T-helper 2 cell treated with Interferon-gamma antibody and Interleukin-4, amounts not matched to agents 100 ng/mL and 5 ng/mL, for 36 hours (primary cell): Measurements from ENCODE around the gene TENT4A. TPM values are rescaled to one million over a fixed set of nuclear protein-coding genes. Genes with fewer than 3 reads are reported as not detected.

Experiments
- intact Hi-C: fragments of 100-400 bp; cut with micrococcal nuclease; formaldehyde crosslinking; loops from one replicate; pipeline ENCODE4 v1.15.1; 2023
- total RNA-seq: library from RNA; stranded (reverse); gene quantifications from 2 replicates; pipeline ENCODE4 v1.2.3, GENCODE V29; 2022

Gene TENT4A
- total RNA-seq, 1 donor from 2014 or later, result 35.4 TPM

- intact Hi-C loops, result loop anchor here (10.0 kb wide), 1 partner anchor 222 kb away; no protein-coding TSS in a partner anchor
These were observed 3.5 kb downstream of the TENT4A start for GRCh38 chr5:6716629-6717149.

DNA sequence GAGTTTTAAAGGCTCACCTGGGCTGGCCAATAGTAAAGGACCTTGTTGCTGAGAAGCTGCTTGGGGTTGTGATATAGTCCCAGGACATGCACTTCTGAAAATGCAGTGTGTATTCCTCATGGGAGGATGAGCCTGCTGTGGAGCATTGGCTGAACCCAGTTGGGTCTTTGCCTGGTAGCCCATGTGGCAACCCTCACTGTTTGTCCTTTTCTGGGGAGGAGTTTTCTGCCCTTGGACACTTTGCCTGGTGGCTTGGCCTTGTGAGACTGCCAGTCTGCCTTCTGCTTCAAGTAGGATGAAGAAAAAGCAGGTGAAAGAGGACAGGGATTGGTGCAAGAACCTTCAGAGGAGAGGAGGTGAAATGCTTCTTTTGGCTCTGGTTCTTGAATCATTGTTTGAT lies 4.0 kb downstream of the TENT4A start:
- intact Hi-C loops, result loop anchor here (10.0 kb wide), 1 partner anchor 222 kb away; no protein-coding TSS in a partner anchor

DNA sequence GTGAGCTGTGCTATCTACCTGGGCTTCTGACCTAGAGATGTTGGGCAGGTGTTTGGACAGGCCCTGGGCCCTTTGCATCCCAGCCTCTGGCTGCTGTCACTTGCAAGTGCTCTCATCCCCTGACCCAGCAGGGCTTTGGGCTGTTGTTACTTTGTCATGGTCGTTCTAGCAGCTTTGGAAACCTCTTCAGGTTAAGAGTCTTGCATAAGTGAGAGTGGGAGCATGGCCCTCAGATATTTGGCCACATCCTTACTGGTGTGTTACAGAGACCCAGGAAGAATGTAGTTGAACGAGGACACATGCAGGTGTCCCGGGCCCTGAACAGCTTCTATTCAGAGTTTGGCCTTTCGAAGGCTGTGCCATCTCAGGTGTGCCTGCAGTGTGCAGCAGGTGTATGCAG lies 4.5 kb downstream of the TENT4A start:
- intact Hi-C loops, result loop anchor here (10.0 kb wide), 1 partner anchor 223 kb away; no protein-coding TSS in a partner anchor

- intact Hi-C loops, result loop anchor here (10.0 kb wide), 1 partner anchor 223 kb away; no protein-coding TSS in a partner anchor
These were observed 5.0 kb downstream of the TENT4A start for GRCh38 chr5:6718161-6718681.

GRCh38 chr5:6718718-6719117 lies 5.5 kb downstream of the TENT4A start:
- intact Hi-C loops, result loop anchor here (10.0 kb wide), 1 partner anchor 224 kb away; no protein-coding TSS in a partner anchor

DNA sequence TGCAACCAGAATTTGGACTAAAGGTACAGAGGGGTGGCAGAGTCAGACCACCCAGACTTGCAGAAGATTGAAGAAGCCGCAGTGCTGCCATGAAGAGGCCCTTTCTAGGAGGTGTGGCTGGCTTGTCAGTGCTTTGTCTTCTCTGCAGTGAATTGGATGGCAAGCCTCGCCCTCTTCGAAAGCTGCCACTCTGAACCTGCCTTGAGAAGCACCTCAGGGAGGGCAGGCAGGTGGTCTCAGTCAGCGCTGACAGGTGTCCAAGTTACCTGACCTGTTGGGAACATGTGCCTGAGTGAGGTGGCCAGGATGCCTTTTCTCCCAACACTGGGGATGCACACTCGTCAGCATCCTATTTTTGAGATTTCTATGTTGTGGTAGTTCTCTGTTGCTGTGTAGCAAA lies 6.2 kb downstream of the TENT4A start:
- intact Hi-C loops, result loop anchor here (10.0 kb wide), 1 partner anchor 225 kb away; no protein-coding TSS in a partner anchor

DNA sequence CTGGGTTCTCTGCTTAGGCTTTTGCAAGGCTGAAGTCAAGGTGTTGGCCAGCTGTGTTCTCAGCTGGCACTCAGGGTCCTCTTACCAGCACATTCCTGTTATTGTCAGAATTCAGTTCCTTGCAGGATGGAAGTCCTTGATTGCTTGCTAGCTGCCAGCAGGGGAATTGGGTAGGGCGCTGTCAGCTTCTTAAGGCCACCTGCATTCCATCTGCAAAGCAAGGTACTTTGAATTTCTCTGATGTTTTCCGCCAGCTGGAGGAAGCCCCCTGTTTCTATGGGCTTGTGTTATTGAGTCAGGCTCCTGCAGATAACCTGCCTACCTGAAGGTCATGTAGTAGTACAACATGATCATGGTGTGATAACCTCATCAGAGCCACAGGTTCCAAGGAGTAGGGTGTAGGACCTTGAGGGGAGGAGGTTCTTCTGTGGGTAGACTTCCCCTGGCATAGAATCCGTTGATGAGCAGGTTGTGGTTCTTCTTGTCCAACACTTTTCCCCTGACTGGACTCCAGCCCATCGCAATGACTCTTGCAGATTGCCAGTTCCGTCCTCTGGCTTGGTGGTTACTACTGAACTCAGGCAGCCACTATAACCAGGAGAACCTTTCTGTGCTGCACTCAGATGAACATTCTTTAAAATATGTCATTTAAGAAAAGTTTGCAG lies 6.8 kb downstream of the TENT4A start:
- intact Hi-C loops, result loop anchor here (10.0 kb wide), 1 partner anchor 225 kb away; no protein-coding TSS in a partner anchor

DNA sequence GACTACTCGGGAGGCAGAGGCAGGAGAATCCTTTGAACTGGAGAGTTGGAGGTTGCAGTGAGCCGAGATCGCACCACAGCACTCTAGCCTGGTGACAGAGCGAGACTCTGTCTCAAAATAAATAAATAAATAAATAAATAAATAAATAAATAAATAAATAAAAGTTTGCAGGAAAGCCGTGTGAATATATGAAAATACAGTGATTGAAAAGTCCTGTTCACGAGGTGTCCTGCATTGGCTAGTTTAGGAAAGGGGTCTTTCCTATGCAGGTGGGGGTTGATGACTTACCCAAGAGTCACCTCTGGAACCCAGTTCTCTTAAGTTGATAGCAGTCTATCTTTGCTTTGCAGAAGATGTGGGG lies 7.3 kb downstream of the TENT4A start:
- intact Hi-C loops, result no loop called here

GRCh38 chr5:6721442-6721841 lies 8.2 kb downstream of the TENT4A start:
- intact Hi-C loops, result no loop called here

DNA sequence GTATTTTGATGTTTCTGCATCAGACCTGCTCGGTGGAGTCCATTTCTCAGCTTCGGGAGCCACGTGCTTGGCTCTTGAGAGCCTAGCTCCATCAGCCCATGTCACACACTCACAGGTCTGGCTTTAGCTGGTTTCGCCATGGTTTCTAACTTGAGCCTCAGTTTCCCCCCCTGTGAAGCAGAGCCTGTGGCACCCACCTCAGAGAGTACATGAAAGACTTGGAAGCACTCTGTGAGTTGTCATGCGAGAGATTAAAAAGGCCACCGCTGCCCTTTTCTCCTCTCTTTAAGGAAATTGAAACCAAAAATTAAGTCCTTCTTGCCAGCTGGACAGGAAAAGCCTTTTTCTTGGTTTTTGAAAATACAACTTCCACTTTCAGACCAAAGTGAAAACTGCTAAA lies 8.8 kb downstream of the TENT4A start:
- intact Hi-C loops, result no loop called here

DNA sequence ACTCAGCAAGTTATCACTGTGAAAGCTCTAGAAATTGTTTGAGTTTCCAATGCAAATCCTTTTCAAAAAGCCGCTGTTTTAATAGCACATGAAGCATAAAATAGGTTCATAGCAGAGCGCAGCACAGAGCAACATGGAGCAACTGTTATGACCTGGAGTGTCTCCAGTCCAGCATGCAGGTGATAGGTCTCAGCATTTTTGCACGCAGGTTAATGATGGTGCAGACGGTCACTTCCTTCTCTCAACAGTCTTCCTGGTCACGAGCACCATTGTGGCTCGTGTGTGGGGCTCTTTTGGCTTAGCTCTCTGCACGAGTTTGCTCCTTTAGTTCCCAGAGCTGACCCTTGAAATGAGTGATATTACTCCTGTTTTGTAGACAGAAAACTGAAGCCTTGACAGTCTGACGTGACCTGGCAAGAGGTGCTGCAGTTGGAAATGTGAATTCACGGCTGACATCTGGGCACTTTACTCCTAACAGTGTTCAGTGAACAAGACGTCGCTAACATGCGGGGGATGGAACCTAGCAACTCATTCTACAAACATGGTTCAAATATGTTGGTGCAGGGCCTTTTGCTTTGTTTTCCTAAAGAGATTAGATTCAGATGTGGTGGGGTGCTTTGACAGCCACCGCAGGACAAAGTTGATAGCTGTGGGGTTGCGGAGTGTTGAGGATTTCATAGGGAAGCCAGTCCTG lies 10.0 kb downstream of the TENT4A start:
- intact Hi-C loops, result no loop called here

DNA sequence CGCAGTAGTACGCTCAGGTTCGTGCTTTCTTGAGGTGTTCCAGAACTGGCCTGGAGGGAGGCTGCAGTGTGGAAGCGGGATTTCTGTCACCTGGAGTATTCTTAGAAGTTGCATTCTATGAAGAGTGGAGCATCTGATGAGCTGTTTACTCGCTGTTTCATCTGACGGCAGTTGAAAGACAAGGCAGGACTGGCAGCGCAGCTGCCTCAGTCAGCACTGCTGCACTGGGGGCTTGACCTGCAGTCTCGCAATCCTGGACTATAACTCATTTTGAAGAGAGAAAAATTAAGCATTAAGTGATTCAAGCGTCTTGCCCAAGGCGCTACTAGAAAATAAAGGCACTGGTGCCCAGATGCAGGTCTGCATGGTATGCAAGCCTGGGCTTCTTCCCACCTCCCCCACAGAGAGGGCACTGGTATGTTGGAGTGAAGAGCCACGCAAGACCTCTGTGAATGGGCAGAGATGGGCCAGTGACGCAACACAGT lies 10.6 kb downstream of the TENT4A start:
- intact Hi-C loops, result no loop called here

DNA sequence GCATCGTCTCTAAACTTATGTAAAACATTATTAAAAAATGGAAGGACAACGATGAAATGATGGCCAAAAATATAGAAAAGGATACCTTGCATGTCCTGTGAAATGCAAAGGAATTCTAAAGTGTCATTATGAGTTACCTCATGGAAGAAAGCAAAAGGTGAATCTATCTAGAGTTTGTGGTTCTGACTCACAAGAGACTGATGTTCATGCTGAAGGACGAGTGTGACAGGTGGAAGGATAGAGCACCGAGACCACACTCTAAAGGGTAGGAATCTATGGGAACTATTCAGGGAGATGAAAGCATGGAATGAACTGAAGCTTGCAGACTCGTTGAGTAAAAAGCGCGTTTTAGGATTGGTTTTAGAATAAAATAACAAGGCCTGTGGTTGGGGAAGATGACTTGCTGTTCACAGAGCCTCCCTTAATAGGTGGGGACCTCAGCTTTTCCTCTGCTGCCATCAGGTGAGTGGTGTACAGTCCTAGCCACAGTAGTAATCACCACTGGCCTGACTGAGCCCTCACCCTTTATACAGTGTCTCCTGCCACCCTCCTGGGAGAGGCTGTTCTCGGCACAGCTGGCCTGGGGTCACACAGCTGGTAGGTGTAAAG lies 11.2 kb downstream of the TENT4A start:
- intact Hi-C loops, result no loop called here

GRCh38 chr5:6725421-6725820 lies 12.2 kb downstream of the TENT4A start:
- intact Hi-C loops, result no loop called here

DNA sequence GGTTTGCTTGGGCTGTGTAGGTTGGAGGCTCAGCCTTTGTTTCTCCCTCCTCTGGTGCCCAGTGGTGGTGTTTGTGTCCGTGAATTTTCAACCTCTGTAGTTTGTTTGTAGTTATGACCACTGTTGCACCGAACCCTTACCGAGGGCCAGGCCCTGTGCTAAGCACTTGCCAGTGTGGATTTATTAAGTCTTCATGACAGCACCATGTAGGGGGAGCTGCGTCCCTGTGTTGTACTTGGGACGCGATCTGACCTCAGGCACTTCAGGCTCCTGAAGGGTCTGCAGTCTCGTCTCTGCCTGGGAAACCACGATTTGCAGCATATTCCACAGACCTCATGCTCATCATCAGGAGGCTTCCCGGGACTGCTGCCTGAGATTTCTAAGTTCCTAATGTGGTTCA lies 12.8 kb downstream of the TENT4A start:
- intact Hi-C loops, result no loop called here

DNA sequence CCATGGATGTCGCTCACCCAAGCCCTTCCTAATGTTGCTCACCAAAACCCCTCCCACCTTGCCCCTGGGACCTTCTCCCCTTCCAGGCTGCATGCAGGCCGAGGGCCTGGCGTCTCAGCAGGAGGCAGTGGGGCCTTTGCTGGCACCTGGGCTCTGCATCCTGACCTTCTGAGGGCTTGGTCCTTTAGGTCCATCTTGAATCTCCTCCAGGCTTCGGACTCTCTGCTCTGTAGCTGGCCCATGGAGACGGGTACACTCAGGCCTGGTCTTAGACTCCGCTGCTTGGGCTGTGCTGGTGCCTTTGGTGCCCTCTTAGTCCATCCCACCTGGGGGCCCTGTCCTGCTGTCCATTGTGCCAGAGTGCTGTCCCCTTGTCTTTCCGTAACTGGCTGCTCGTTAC lies 14.0 kb downstream of the TENT4A start:
- intact Hi-C loops, result no loop called here

DNA sequence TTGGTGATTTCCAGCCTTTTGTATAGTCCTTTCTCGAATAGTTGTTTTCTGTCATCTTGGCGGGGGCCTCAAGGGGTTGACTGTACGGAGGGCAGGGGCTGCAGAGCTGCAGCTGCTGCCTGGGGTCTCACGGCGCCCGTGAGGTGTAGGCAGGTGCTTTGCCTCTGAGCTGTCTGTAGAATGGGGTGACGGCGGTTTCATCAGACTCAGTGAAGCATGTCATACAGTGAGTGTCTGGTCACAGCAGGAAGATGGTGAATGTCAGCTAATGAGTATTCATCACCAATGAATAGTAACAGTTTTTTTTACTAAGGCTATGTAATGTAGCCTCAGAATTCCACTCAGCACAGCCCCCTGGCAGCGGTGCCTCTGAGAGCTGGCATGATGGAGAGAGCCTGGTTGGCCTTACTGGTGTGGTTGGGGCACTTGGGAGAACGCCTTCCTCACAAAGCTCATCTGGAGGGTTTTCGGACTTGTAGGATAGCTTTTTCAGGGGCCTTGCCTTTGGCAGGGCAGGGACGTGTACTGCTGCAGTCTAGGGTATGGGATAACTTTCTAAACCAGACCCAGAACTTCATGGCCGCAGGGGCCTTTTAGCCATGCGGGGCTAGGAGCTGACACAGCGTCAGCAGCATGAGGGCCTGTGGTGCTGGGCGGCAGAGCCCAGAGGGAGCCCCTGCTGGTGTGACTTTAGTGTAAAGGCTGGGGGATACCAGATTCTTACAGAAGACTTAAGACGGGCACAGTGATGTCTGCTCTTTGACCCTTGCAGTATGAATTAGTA lies 15.0 kb downstream of the TENT4A start:
- intact Hi-C loops, result loop anchor here (2.0 kb wide), 2 partner anchors 15 to 17 kb away; partner anchors contain the start of gene TENT4A

DNA sequence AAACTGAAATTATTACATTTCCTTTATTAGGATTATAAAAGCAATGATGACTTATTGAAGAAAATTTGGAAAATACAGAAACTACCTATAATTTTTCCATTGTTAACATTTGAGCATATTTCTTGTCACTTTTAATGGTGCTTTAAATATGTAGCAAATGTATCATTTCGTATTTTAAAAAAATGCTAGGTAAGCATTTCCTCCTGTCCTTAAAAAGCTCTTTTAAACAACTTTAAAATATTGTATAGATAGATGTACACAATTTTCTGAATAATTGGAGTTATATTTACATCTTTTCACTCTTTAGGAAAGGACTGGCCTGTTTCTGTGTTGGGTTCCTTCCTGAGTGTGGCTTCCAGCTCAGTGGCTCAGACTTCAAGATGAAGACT lies 15.6 kb downstream of the TENT4A start:
- intact Hi-C loops, result loop anchor here (2.0 kb wide), 2 partner anchors 16 kb away; partner anchors contain the start of gene TENT4A

DNA sequence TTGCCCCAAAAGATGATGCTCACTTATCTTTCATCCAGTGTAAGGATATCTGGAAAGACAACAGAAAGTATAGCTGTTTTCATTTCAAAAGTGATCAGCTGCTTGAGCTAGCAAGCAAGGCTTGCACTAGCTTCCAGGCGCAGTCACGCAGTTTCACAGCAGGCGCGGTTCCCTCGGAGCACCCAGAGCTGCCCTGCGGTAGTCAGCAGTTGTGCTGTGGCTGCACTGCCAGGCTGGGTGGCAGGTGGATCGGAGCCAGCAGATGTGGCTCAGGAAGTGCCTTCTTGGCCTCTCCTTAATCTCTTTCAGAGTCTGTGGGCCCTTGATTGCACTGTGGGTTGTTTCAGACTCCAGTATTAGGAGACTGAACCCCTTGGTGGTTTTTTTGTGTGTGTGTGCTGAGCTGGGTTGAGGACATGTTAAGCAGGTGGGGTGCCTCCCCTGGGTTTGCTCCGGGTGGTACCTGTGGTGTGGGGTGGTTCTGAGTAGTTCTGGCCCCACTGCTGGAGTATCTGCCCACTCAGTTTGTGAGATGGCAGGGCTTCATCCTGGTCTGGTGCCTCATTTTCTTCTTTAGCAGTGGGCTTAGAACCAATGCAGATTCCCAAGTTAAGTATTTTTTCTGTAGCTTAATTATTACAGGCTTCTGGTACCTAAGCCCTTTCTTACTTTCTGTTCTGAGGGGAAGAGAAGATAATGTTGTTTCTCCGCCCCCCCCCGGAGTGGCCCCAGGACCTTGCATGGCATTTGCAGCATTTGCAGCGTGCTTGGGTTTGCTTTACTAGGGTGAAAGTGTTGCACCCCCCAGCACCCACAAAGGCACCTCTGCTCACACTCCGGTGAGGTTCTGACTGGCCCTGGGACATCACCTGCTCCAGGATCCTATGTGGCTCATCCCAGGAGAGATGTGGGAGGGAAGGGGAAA lies 16.4 kb downstream of the TENT4A start:
- intact Hi-C loops, result loop anchor here (2.0 kb wide), 2 partner anchors 15 to 17 kb away; partner anchors contain the start of gene TENT4A
